ENCODE measurements around the gene CENATAC.
A peak's percentile ranks its signal among the peaks of the same experiment; 100 is the strongest.

The CENATAC gene

DNA sequence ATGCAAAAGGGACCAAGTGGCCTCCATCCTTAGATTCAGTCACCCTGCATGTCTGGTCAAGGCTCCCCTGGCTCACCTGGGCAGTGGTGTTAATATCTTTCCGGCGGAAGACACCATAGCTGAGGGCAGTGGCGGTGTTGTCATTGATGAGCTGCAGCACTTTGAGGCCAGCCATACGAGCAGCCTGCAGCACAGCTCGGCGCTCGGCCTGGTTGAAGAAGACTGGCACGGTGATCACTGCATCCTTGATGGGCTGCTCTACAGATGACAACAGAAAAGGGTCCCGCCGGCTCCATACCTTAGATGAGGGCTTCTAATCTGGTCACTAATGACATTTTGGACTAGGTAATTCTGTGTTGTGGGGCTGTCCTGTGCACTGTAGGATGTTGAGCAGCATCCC lies 56.5 kb downstream of the CENATAC start:
- no peak for TF ChIP-seq EZH2phosphoT487 (IDR thresholded peaks at IDR 0.05; ENCODE audit: borderline replicate concordance, low read length)
- TF ChIP-seq, protein P1, sequence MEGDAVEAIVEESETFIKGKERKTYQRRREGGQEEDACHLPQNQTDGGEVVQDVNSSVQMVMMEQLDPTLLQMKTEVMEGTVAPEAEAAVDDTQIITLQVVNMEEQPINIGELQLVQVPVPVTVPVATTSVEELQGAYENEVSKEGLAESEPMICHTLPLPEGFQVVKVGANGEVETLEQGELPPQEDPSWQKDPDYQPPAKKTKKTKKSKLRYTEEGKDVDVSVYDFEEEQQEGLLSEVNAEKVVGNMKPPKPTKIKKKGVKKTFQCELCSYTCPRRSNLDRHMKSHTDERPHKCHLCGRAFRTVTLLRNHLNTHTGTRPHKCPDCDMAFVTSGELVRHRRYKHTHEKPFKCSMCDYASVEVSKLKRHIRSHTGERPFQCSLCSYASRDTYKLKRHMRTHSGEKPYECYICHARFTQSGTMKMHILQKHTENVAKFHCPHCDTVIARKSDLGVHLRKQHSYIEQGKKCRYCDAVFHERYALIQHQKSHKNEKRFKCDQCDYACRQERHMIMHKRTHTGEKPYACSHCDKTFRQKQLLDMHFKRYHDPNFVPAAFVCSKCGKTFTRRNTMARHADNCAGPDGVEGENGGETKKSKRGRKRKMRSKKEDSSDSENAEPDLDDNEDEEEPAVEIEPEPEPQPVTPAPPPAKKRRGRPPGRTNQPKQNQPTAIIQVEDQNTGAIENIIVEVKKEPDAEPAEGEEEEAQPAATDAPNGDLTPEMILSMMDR (IDR thresholded peaks at IDR 0.05; ENCODE audit: low read depth, low read length, poor library complexity, severe bottlenecking), result no peak
- Histone ChIP-seq H3K4me2 (ENCODE audit: low read length) (no peak overlapping the region), H3K27ac (ENCODE audit: low read depth, low read length) (no peak overlapping the region), H3K9me3 (ENCODE audit: control insufficient read depth, insufficient read depth, low read length) (no peaks in the 10 kb centered on the region), H3K4me3 (ENCODE audit: low read length) (no peak overlapping the region), H3K79me2 (ENCODE audit: control insufficient read depth, low read length) (peaks cover 37% of the 10 kb centered on the region), H3K27me3 (ENCODE audit: control insufficient read depth, low read length) (no peaks in the 10 kb centered on the region), H3K9me2 (replicated peaks; ENCODE audit: control insufficient read depth, low read length) (no peaks in the 10 kb centered on the region), H3K4me1 (ENCODE audit: control insufficient read depth, low read length) (peaks cover 17% of the 10 kb centered on the region), H3F3A (ENCODE audit: control insufficient read depth, insufficient read depth) (no peaks in the 10 kb centered on the region), H3K36me3 (ENCODE audit: control insufficient read depth, low read length) (peaks cover 65% of the 10 kb centered on the region), H4K20me1 (ENCODE audit: control insufficient read depth, insufficient read depth, low read depth, low read length) (peaks cover 8% of the 10 kb centered on the region; the same call in 1 of the 2 replicates)

DNA sequence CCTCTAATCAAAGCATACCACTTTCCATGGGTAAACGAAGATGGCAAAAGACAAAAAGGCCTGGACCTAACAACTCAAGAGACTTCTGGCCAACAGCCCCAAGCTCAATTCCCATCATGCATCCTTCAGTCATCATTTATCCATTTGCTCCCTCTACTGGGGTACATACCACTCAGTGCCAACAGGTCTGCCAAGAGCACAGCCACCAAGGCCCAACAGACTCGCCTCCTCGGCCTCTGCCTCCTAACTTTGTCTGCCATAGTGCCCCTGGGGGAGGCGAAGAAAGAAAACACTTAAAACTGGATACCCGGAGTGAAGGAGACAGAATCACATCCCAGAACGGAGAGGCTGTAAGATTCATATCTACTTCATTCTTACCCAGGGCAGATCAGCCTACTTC lies 58.0 kb downstream of the CENATAC start:
- no peaks in the 10 kb centered on the region for H3K9me2 ChIP-seq (replicated peaks; ENCODE audit: control insufficient read depth, low read length)
- H3K9me3 ChIP-seq (ENCODE audit: control insufficient read depth, insufficient read depth, low read length), result no peaks in the 10 kb centered on the region
- TF ChIP-seq, protein P1 (IDR thresholded peaks at IDR 0.05; ENCODE audit: low read depth, low read length, poor library complexity, severe bottlenecking), result peak; percentile 47
- TF ChIP-seq EZH2phosphoT487 (IDR thresholded peaks at IDR 0.05; ENCODE audit: borderline replicate concordance, low read length), result no peak
- peak overlapping the region; percentile 92 for H3K4me2 ChIP-seq (ENCODE audit: low read length)
- H3K27me3 ChIP-seq (ENCODE audit: control insufficient read depth, low read length), result no peaks in the 10 kb centered on the region
- peaks cover 55% of the 10 kb centered on the region for H3K36me3 ChIP-seq (ENCODE audit: control insufficient read depth, low read length)
- H3F3A ChIP-seq (ENCODE audit: control insufficient read depth, insufficient read depth), result no peaks in the 10 kb centered on the region
- peaks cover 37% of the 10 kb centered on the region for H3K79me2 ChIP-seq (ENCODE audit: control insufficient read depth, low read length)
- peaks cover 17% of the 10 kb centered on the region for H3K4me1 ChIP-seq (ENCODE audit: control insufficient read depth, low read length)
- H3K27ac ChIP-seq (ENCODE audit: low read depth, low read length), result peak overlapping the region; percentile 62
- H3K4me3 ChIP-seq (ENCODE audit: low read length), result peak overlapping the region; percentile 95
- peaks cover 8% of the 10 kb centered on the region; the same call in 1 of the 2 replicates for H4K20me1 ChIP-seq (ENCODE audit: control insufficient read depth, insufficient read depth, low read depth, low read length)

DNA sequence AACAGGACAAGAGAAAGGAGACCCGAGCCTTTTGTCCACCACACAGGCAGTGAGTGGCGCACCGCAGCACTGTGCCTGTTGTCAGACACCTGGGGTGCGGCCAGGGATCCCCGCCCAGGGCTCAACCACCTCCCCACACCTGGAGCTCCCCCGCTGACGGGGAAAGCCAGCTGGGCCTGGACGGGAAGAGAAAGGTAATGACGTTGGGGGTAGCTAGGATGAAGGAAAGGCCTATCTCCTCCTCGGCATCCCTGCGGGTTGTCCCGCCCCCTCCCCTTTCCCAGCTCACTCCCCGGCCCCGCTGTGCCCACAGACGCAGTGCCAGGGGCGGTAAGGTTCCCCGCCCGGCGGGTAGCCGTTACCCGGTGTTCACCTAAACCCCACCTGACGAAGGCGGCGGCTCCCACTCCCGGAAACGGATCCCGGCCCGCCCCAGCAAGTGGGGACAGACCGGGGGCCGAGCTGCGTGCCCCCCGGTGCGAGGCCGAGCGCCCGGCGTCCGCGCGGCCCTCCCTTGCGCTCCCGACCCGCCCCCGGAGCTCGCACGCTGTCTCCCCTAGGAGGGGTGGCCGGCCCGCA lies 58.6 kb downstream of the CENATAC start:
- peak overlapping the region; percentile 92 for H3K4me2 ChIP-seq (ENCODE audit: low read length)
- H3K27ac ChIP-seq (ENCODE audit: low read depth, low read length), result peak overlapping the region; percentile 62
- peaks cover 49% of the 10 kb centered on the region for H3K36me3 ChIP-seq (ENCODE audit: control insufficient read depth, low read length)
- TF ChIP-seq, protein P1 (IDR thresholded peaks at IDR 0.05; ENCODE audit: low read depth, low read length, poor library complexity, severe bottlenecking), result no peak
- no peak for TF ChIP-seq EZH2phosphoT487 (IDR thresholded peaks at IDR 0.05; ENCODE audit: borderline replicate concordance, low read length)
- H3K9me3 ChIP-seq (ENCODE audit: control insufficient read depth, insufficient read depth, low read length), result no peaks in the 10 kb centered on the region
- H3K9me2 ChIP-seq (replicated peaks; ENCODE audit: control insufficient read depth, low read length), result no peaks in the 10 kb centered on the region
- peaks cover 37% of the 10 kb centered on the region for H3K79me2 ChIP-seq (ENCODE audit: control insufficient read depth, low read length)
- peaks cover 17% of the 10 kb centered on the region for H3K4me1 ChIP-seq (ENCODE audit: control insufficient read depth, low read length)
- peak overlapping the region; percentile 95 for H3K4me3 ChIP-seq (ENCODE audit: low read length)
- no peaks in the 10 kb centered on the region for H3F3A ChIP-seq (ENCODE audit: control insufficient read depth, insufficient read depth)
- H4K20me1 ChIP-seq (ENCODE audit: control insufficient read depth, insufficient read depth, low read depth, low read length), result peaks cover 8% of the 10 kb centered on the region; the same call in 1 of the 2 replicates
- no peaks in the 10 kb centered on the region for H3K27me3 ChIP-seq (ENCODE audit: control insufficient read depth, low read length)

Measured in DOHH2 (cell line).